Astrocyte (in vitro differentiated cells and primary cell): ENCODE data around the gene STK32B. TPM values are rescaled to one million over a fixed set of nuclear protein-coding genes. Genes with fewer than 3 reads are reported as not detected.

Source experiments
- DNase-seq: peaks from one replicate; pipeline ENCODE4 v3.0.0-alpha.2; 2010; ENCODE audit warnings: low read depth
- FAIRE-seq: peaks from 2 replicates; lab custom pipeline; 2011; peaks lifted over from hg19 to GRCh38; lab: Jason Lieb, UNC
- H2AFZ ChIP-seq: 2 replicates; pipeline ENCODE4 v1.6.0; 2012; ENCODE audit warnings: low read depth, low read length, inconsistent platforms
- H3K27ac ChIP-seq: 2 replicates; pipeline ENCODE4 v1.5.1; 2011; ENCODE audit warnings: low read depth, low read length, inconsistent platforms
- H3K27me3 ChIP-seq: 2 replicates; pipeline ENCODE4 v1.6.0; 2011; ENCODE audit warnings: low read length, inconsistent platforms; ENCODE audit not compliant: insufficient read depth
- H3K36me3 ChIP-seq: 2 replicates; pipeline ENCODE4 v1.5.1; 2011; ENCODE audit warnings: low read length, inconsistent platforms; ENCODE audit not compliant: insufficient read depth
- H3K4me1 ChIP-seq: 2 replicates; pipeline ENCODE4 v1.5.1; 2011; ENCODE audit warnings: low read length, inconsistent platforms; ENCODE audit not compliant: insufficient read depth
- H3K4me2 ChIP-seq: 2 replicates; pipeline ENCODE4 v1.6.0; 2012; ENCODE audit warnings: low read length, inconsistent platforms
- H3K4me3 ChIP-seq: 2 replicates; pipeline ENCODE4 v1.5.1; 2011; ENCODE audit warnings: low read depth, mild to moderate bottlenecking, low read length, inconsistent platforms; ENCODE audit not compliant: insufficient read depth
- H3K79me2 ChIP-seq: 2 replicates; pipeline ENCODE4 v1.6.0; 2012; ENCODE audit warnings: mild to moderate bottlenecking, low read length, inconsistent platforms; ENCODE audit not compliant: insufficient read depth
- H3K9ac ChIP-seq: 2 replicates; pipeline ENCODE4 v1.6.0; 2012; ENCODE audit warnings: mild to moderate bottlenecking, low read length, inconsistent platforms
- H3K9me3 ChIP-seq: 2 replicates; pipeline ENCODE4 v1.5.1; 2012; ENCODE audit warnings: low read depth, mild to moderate bottlenecking, low read length, inconsistent platforms; ENCODE audit not compliant: insufficient read depth
- H4K20me1 ChIP-seq: 2 replicates; pipeline ENCODE4 v1.6.0; 2012; ENCODE audit warnings: low read length, inconsistent platforms; ENCODE audit not compliant: insufficient read depth
- H3K27ac Mint-ChIP-seq: one replicate; pipeline ENCODE4 v1.8.0; 2021; ENCODE audit warnings: mild to moderate bottlenecking, mixed read lengths; ENCODE audit not compliant: unreplicated experiment
- H3K27me3 Mint-ChIP-seq: one replicate; pipeline ENCODE4 v1.8.0; 2021; ENCODE audit warnings: low read depth, mixed read lengths; ENCODE audit not compliant: unreplicated experiment
- H3K36me3 Mint-ChIP-seq: one replicate; pipeline ENCODE4 v1.8.0; 2021; ENCODE audit warnings: low read depth, mixed read lengths; ENCODE audit not compliant: unreplicated experiment
- H3K4me1 Mint-ChIP-seq: one replicate; pipeline ENCODE4 v1.8.0; 2021; ENCODE audit warnings: low read depth, mixed read lengths; ENCODE audit not compliant: unreplicated experiment
- H3K4me3 Mint-ChIP-seq: one replicate; pipeline ENCODE4 v1.8.0; 2021; ENCODE audit warnings: mild to moderate bottlenecking, moderate library complexity, mixed read lengths; ENCODE audit not compliant: unreplicated experiment
- H3K9me3 Mint-ChIP-seq: one replicate; pipeline ENCODE4 v1.8.0; 2021; ENCODE audit warnings: mild to moderate bottlenecking, mixed read lengths; ENCODE audit not compliant: unreplicated experiment
- EZH2 ChIP-seq: IDR thresholded peaks from 2 replicates; pipeline ENCODE4 v1.6.1; 2012; ENCODE audit warnings: mild to moderate bottlenecking, low read length, inconsistent platforms; ENCODE audit not compliant: insufficient read depth
- total RNA-seq: library from RNA; stranded (reverse); gene quantifications from 2 replicates; pipeline ENCODE4 v1.2.1, GENCODE V29; 2021
- TF ChIP-seq, protein P1 (sequence below): IDR thresholded peaks from 2 replicates; pipeline ENCODE4 v1.5.1; 2011; ENCODE audit warnings: low read depth, mild to moderate bottlenecking, inconsistent platforms, low read length, moderate library complexity; ENCODE audit not compliant: insufficient read depth

The STK32B gene
- total RNA-seq, 1 donor from 2014 or later: 2.9 TPM

DNA sequence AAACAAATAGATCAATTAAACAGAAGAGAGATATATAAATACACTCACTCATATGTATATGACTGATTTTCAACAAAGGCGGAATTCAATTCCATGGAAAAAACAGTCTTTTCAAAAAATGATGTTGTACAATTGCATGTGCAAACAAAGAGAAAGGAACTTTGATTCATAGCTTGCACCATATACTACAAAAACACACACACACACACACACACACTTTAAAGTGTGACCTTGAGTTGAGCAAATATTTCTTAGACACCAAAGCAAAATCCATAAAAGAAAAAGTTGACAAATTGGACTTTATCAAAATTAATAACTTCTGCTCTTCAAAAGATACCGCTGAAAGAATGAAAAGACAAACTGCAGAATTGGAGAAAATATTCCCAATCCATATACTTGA is 488.3 kb downstream of the STK32B start:
- H3K27me3 ChIP-seq: no peaks in the 10 kb centered on the region
- H3K4me1 ChIP-seq: no peaks in the 10 kb centered on the region
- DNase-seq: no peak
- no peaks in the 10 kb centered on the region for H3K79me2 ChIP-seq
- no peak overlapping the region for H3K4me3 Mint-ChIP-seq
- H3K9ac ChIP-seq: no peak overlapping the region
- no peaks in the 10 kb centered on the region for H3K4me1 Mint-ChIP-seq
- no peak overlapping the region for H3K27ac ChIP-seq
- H4K20me1 ChIP-seq: no peaks in the 10 kb centered on the region
- H3K27ac Mint-ChIP-seq: no peak overlapping the region
- H3K4me3 ChIP-seq: no peak overlapping the region
- TF ChIP-seq, protein P1, sequence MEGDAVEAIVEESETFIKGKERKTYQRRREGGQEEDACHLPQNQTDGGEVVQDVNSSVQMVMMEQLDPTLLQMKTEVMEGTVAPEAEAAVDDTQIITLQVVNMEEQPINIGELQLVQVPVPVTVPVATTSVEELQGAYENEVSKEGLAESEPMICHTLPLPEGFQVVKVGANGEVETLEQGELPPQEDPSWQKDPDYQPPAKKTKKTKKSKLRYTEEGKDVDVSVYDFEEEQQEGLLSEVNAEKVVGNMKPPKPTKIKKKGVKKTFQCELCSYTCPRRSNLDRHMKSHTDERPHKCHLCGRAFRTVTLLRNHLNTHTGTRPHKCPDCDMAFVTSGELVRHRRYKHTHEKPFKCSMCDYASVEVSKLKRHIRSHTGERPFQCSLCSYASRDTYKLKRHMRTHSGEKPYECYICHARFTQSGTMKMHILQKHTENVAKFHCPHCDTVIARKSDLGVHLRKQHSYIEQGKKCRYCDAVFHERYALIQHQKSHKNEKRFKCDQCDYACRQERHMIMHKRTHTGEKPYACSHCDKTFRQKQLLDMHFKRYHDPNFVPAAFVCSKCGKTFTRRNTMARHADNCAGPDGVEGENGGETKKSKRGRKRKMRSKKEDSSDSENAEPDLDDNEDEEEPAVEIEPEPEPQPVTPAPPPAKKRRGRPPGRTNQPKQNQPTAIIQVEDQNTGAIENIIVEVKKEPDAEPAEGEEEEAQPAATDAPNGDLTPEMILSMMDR: no peak
- no peak for TF ChIP-seq EZH2
- no peaks in the 10 kb centered on the region for H3K9me3 ChIP-seq
- H3K9me3 Mint-ChIP-seq: no peaks in the 10 kb centered on the region
- H3K4me2 ChIP-seq: no peak overlapping the region
- no peaks in the 10 kb centered on the region for H3K36me3 ChIP-seq
- no peaks in the 10 kb centered on the region for H3K27me3 Mint-ChIP-seq
- H2AFZ ChIP-seq: no peak overlapping the region
- no peak for FAIRE-seq
- H3K36me3 Mint-ChIP-seq: peaks cover 7% of the 10 kb centered on the region

DNA sequence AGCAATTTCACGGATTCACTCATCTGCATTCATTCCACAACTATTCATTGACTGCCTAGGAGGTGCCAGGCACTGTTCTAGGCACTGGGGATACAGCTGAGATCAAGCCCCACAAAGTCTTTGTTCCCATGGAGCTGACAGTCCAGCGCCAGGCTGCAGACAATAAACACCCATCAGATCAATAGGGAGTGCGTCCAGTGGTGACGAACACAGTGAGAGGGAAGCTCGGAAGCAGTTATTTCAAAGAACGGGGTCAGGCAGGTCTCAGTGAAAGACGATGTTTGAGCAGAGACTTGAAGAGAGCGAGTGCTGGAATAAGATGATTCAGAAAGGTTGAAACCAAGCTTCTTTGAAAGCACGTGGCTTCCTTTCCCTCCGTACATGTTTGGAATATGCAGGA is 489.9 kb downstream of the STK32B start:
- no peak overlapping the region for H3K27ac ChIP-seq
- no peak overlapping the region for H2AFZ ChIP-seq
- no peaks in the 10 kb centered on the region for H3K27me3 ChIP-seq
- no peak for FAIRE-seq
- H3K4me3 ChIP-seq: no peak overlapping the region
- no peaks in the 10 kb centered on the region for H3K9me3 ChIP-seq
- no peak overlapping the region for H3K27ac Mint-ChIP-seq
- H4K20me1 ChIP-seq: no peaks in the 10 kb centered on the region
- peaks cover 3% of the 10 kb centered on the region for H3K9me3 Mint-ChIP-seq
- H3K27me3 Mint-ChIP-seq: peaks cover 2% of the 10 kb centered on the region
- no peak overlapping the region for H3K4me2 ChIP-seq
- peaks cover 4% of the 10 kb centered on the region for H3K36me3 Mint-ChIP-seq
- TF ChIP-seq, protein P1: no peak
- TF ChIP-seq EZH2: no peak
- H3K9ac ChIP-seq: no peak overlapping the region
- no peaks in the 10 kb centered on the region for H3K79me2 ChIP-seq
- no peak for DNase-seq
- no peaks in the 10 kb centered on the region for H3K36me3 ChIP-seq
- no peaks in the 10 kb centered on the region for H3K4me1 Mint-ChIP-seq
- H3K4me1 ChIP-seq: no peaks in the 10 kb centered on the region
- no peak overlapping the region for H3K4me3 Mint-ChIP-seq

DNA sequence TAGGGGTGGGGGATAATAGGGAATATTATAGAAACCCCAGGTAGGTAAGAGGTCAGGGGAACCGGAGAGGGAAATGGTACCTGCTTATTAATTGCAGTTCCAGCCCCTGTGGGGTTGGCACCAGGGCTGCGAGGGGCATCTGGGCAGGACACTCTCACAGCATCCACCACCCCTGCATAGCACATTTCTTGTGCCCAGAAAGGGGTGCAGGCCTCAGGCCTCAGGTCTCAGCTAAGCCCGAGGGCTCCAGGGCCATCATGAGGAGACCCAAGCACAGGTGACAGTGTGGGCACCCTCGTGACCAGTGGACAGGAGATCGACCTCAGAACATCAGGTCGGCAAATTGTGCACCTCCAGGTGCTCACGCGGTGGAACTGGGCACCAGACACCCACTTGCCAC is 492.4 kb downstream of the STK32B start:
- Mint-ChIP-seq H3K9me3 (peaks cover 3% of the 10 kb centered on the region), H3K27me3 (peaks cover 2% of the 10 kb centered on the region), H3K27ac (no peak overlapping the region), H3K4me1 (no peaks in the 10 kb centered on the region), H3K36me3 (peaks cover 4% of the 10 kb centered on the region), H3K4me3 (no peak overlapping the region)
- Histone ChIP-seq H3K9me3 (no peaks in the 10 kb centered on the region), H3K4me3 (no peak overlapping the region), H3K79me2 (no peaks in the 10 kb centered on the region), H2AFZ (no peak overlapping the region), H3K4me1 (no peaks in the 10 kb centered on the region), H3K4me2 (no peak overlapping the region), H3K27me3 (no peaks in the 10 kb centered on the region), H3K9ac (no peak overlapping the region), H3K36me3 (no peaks in the 10 kb centered on the region), H4K20me1 (no peaks in the 10 kb centered on the region), H3K27ac (no peak overlapping the region)
- TF ChIP-seq EZH2: no peak
- TF ChIP-seq, protein P1: no peak
- no peak for DNase-seq
- no peak for FAIRE-seq
